ENCODE data around the gene GULP1. TPM values are rescaled to one million over a fixed set of nuclear protein-coding genes. Genes with fewer than 3 reads are reported as not detected.

Gene GULP1
- total and polyA plus RNA-seq, 10 of the 15 experiments (the other 5 are each of a cell fraction or from before 2014, with no cell fraction given): 0.02 to 1.3 (median 0.15) TPM; not detected in 5

- WGBS (ENCODE audit: insufficient coverage, insufficient replicate concordance, low lambda C conversion rate, missing lambda C conversion rate): 0% methylated on average over 2 of the region's 2 CpGs
- TF ChIP-seq NR2C2 (IDR thresholded peaks at IDR 0.05; ENCODE audit: borderline replicate concordance, control insufficient read depth, insufficient read length, low read depth) (no peak), SREBF1 (IDR thresholded peaks at IDR 0.05; ENCODE audit: low read length) (no peak), PML (IDR thresholded peaks at IDR 0.05; ENCODE audit: low read length) (no peak), FOXM1 (IDR thresholded peaks at IDR 0.05; ENCODE audit: low read depth, low read length) (no peak), POU2F2 (IDR thresholded peaks at IDR 0.05; ENCODE audit: borderline replicate concordance, low read depth, low read length) (no peak), ATF2 (IDR thresholded peaks at IDR 0.05; ENCODE audit: low read length) (no peak), MTA3 (IDR thresholded peaks at IDR 0.05; ENCODE audit: borderline replicate concordance, low read length) (no peak), BHLHE40 (IDR thresholded peaks at IDR 0.05; ENCODE audit: borderline replicate concordance in 1 of 2, low read depth in 2 of 2, low read length in 1 of 2) (no peak)
- SMC1A ChIA-PET (ENCODE audit: uncharacterized antibody, unreplicated experiment): interaction anchor here (1.1 kb wide), 1 partner anchor 13 kb away, joined by 3 read pairs; no protein-coding TSS in a partner anchor
- FAIRE-seq (no peak), ATAC-seq (no peak), DNase-seq (ENCODE audit: low read depth, low spot score) (no peak)
- no peaks in the 10 kb centered on the region for H3K27me3 ChIP-seq (replicated peaks in 1 of 2; ENCODE audit: control insufficient read depth in 2 of 2, insufficient read depth in 2 of 2, low read length in 1 of 2)
- BruUV-seq (replicated peaks): no TSS peak
- RAD21 ChIA-PET (ENCODE audit: unreplicated experiment): no interaction called here
- POLR2A ChIA-PET: no interaction called here
- no peak overlapping the region for H3K4me3 ChIP-seq
- no peak overlapping the region for H2AFZ ChIP-seq (ENCODE audit: control insufficient read depth, low read depth, low read length)
- intact Hi-C loops (cut with micrococcal nuclease; ENCODE audit: unreplicated experiment) (no loop called here), in situ Hi-C loops (cut with MboI) (no loop called here)
- no peaks in the 10 kb centered on the region for H3K79me2 ChIP-seq (ENCODE audit: control insufficient read depth, insufficient read depth, low read length)
- H3K4me2 ChIP-seq (ENCODE audit: control insufficient read depth, insufficient read depth): no peak overlapping the region
- no peak overlapping the region for H3K27ac ChIP-seq (ENCODE audit: control insufficient read depth, insufficient read depth)
- no peaks in the 10 kb centered on the region for H4K20me1 ChIP-seq (ENCODE audit: control insufficient read depth, insufficient read depth)
- H3K36me3 ChIP-seq (ENCODE audit: control insufficient read depth in 2 of 2, insufficient read depth in 2 of 2, low read length in 1 of 2): no peaks in the 10 kb centered on the region
- no peak overlapping the region for H3K9ac ChIP-seq (ENCODE audit: control insufficient read depth, insufficient read depth, low read length)
- CTCF ChIA-PET: interaction anchor here (0.6 to 1.6 kb wide), 3 partner anchors 18 to 488 kb away, joined by 3 to 7 read pairs (median 4); no protein-coding TSS in a partner anchor
- H3K4me1 ChIP-seq (ENCODE audit: control insufficient read depth, insufficient read depth, low read length): no peaks in the 10 kb centered on the region
- no peaks in the 10 kb centered on the region for H3K9me3 ChIP-seq (replicated peaks; ENCODE audit: control insufficient read depth, insufficient read depth, low read length)
Measured at GRCh38 chr2:188307850-188308283, 16.2 kb downstream of the GULP1 start.
